CD4-positive, alpha-beta T cell treated with Interleukin-15 for 1 hour (primary cell): ENCODE results near the gene CMIP.

Experiments used
- DNase-seq: peaks from one replicate; pipeline ENCODE4 v3.0.0-alpha.2; 2020

Gene CMIP

DNA sequence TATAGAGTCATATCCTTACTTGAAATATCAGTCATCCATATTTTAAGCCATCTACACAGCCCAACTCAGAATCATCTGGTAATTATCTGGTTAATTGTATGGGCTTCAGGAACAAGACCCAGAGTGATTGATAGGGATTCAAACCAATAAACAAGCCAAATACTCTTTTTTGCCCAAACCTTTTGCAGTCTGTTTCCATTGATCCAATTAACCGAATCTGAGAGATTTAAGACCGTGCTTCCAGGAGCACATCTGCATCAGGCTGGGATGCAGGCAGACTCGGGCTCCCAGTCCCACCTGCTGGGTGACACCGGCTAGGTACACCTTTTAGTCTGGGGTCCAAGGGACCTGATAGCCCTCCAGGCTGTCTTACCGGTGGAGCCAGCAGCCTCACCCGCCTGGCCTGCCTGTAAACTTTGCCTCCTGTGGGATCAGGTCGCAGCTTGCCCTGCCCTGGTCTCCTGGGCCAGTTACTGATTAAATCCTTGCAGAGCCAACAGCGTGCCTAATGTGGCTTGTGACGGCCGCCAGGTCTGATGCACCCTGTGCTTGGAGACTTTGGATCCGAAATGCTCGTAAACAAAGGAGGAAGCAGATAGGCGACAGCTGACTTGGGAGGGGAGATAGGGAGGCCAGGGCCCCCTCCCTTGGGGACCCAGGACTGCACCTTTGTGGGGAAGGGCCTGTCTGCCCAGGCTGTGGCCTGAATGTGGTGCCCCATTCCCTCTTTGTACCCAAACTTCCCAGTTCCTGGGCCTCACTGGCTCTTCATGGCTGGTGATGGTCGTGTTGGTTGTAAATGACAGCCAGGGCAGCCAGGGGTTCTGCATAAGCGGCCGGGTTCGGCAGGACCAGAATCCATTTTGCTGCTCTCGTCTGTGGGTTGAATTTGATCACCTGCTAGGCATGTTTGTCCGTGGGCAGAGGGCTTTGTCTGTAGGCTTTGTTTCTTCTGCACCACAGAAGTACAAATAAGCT is 3.8 kb downstream of the CMIP start:
- no peak for DNase-seq

DNA sequence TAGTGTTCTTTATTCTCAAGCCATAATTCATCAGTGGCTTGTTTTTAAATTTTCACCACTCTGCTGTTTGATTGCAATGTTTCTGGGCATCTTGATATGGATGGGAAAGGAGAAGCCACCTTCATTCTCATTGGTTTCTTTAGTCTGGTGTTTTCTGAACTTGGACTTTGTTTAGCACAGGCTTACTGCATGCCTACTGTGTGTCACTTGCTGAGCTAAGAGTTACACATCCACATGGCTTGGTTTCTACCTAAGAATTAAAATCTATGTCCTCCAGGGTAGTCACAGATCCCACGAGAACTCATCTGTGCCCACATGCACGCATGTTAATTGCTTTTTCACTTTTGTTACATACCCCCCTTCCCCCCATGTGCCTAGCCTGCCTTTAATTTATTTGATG is 4.6 kb downstream of the CMIP start:
- no peak for DNase-seq

DNA sequence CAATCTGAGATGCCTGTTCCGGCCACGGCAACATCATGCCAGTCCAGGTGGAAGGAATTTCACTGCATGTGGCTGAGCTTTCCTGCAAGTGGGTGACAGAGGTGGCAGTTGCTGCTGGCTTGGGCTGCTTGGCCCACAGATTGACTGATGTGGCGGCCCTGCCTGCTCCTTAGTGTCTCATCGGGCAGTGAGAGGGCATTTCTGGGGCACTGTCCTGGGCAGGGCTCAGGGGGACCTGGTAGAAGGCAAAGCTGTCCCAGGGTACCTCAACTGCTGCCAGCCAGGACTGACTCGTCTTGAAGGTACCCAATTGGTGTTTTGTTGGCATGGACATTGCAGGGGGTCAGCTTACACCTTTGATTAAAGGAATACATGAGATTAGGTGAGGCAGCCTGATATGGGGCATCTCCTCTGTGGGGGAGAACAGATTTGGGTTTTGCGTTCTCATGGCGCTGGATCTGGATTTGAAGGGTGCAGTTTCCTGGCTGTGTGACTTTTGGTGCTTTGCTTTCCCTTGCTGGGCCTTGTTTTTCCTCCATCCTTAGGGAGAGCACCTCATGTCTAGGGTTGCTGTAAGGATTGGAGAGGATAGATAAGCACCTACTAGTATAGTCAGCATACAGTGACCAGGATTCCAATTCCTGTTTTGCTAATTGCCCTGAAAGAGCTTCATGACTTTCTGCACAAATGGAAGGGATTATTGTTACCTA is 5.4 kb downstream of the CMIP start:
- DNase-seq = no peak

DNA sequence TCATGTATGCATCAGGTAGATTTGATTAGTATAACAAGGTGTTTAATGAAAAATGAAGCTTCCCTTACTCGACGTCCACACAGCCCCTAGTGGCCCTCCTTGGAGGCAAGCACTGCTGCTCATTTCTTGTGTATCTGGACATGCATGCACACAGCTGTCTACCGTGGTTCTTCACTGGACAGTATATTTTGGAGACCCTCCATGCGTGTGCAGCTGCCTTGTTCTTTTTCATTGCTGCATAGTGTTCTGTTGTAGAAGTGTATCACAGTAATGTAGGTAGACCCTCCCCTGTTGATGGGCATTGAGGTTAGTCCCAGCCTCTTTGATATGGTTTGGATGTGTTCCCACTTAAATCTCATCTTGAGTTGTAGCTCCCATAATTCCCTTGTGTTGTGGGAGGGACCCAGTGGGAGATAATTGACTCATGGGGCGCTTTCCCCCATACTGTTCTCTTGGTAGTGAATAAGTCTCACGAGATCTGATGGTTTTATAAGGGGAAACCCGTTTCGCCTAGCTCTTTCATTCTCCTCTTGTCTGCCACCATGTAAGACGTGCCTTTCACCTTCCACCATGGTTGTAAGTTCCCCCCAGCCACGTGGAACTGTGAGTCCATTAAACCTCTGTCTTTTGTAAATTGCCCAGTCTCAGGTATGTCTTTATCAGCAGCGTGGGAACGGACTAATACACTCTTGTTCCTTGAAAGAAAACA is 6.3 kb downstream of the CMIP start:
- no peak for DNase-seq

DNA sequence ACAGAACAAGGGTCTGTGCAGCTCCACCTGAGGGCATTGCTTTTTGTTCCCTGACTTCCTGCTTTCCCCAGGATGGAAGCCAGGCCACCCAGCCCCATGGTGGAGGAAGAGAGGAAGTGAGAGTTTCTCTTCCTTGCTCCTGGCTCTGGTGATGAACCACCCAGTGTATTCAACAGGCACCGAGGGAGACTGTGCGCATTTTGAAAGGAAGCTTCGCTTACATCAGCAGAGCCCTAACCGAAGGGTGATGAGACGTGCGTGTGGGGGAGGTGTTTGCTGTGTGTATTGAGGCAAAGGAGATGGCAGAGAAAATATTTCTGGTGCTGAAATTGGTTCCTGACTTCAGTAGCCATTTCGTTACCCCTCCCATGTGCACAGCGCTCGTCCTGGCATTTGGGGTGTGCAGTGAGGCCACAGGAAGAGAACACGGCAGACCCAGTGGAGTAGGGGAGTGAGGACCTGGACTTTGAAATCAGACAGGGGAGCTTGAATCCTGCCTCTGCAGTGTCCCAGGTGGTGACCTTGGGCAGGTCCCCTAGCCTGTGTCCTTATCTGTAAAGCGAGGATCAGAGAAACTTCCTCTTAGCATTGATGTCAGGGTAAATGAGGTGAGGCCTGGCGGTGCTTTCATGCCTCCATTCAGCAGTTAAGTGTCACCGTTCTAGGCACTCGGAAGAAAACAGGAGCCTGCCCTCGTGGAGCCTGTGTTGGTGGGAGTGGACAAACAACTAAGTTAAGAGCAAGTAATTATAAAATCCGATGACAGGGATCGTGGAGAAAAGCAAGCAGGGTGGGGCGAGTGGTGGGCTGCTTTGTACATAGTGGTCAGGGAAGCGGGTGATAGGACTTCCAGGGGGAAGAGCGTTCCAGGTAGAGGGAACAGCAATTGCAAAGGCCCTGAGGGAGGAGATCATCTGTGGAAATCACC is 7.4 kb downstream of the CMIP start:
- peak; percentile 67 for DNase-seq

DNA sequence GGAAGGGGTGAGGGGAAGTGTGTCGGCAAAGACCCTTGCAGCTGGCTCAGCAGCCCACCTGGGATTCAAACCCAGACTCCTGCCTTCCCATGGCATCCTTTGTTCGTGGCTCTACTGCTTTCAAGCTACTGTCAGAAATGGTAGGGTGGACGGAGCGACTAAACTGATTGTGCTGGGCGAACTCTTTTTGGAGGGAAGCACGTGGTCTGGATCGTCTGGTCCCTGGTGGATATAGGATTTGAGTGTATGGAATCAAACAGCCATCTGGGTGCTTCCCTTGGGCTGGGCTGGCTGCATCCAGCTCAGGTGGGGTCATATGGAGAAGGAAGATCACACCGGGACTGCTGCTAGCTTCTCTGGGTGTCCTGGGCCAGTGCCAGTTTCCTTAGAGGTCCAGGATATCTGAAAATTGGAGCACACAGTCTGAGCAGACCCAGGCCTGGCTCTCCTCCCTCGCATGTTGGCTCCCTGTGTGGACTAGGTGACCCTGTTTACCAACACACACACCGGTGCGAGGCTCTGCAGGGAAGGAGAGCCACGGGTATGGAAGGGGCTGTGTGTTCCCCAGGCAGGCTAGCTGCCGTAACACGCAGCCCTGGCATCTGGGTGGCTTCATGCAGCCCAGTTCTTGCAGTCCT is 8.6 kb downstream of the CMIP start:
- DNase-seq = no peak

DNA sequence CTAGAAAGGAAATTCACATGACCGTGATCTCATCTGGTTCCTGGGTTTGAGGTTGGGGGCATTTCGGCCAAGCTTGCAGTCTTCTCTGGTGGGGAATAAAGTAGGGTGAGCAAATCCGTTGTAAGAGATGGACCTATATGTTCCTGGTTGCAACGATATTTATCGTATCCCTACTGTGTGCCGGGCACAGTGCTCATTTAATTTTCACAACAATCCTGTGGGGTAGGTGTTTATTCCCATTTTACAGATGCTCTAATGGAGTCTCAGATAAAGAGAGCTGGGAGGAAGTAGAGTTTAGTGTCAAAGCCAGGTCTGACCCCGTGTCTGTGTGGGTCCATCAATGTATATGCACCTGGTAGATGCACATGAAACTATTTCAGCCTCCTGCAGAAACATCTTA is 9.4 kb downstream of the CMIP start:
- no peak for DNase-seq

DNA sequence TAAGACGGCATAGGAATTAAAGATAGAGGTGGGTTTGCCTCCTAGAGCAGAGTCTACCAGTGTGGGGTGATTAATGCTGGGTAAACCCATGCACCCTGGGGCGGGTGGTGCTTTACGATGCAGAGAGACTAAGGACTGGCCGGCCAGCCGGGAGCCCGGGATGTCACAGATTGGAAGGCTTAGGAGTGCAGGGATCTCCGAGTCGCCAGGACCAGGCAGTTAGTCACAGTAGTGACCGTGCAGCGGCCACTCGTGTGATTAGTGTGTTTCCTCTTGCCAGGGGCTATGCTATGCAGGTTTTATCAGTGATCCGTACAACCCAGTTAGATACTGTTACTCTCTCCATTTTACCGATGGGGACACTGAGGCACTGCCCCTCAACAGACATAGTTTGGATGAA is 10.4 kb downstream of the CMIP start:
- DNase-seq = no peak

DNA sequence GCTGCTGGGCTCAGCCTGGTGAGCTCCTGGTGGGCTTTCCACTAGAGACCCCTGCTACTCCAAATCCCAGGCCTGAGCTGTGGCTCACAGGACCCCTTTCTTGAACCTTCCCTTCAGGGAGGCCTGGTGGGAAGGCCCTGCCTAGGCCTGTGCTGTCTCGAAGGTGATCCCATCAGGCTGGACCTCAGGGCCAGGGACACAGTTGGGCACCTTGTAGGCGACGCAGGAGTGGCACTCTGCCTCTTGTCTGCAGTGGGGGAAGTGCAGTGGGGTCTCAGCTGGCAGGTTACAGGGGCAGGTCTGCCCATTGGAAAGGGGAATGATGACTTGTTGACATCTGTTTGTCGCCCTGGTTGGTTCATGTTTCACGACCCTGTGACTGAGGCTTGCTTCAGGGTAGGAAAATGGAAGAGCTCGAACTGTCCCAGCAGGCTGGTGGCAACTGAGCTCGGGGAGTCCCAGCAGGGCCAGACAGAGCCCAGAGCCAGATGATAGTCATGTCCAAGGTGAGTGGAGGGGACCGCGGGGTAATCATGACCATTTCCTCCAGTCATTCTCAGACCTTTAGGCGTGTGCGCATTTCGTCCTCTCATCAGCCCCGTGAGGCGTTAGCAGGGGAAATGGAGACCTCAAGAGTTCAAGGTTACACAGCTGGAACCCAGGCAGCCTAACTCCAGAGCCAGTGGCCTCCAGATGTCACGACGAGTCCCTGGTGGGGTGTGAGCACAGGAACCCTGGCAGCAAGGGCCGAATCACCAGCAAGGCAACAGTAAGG is 11.3 kb downstream of the CMIP start:
- DNase-seq = no peak

DNA sequence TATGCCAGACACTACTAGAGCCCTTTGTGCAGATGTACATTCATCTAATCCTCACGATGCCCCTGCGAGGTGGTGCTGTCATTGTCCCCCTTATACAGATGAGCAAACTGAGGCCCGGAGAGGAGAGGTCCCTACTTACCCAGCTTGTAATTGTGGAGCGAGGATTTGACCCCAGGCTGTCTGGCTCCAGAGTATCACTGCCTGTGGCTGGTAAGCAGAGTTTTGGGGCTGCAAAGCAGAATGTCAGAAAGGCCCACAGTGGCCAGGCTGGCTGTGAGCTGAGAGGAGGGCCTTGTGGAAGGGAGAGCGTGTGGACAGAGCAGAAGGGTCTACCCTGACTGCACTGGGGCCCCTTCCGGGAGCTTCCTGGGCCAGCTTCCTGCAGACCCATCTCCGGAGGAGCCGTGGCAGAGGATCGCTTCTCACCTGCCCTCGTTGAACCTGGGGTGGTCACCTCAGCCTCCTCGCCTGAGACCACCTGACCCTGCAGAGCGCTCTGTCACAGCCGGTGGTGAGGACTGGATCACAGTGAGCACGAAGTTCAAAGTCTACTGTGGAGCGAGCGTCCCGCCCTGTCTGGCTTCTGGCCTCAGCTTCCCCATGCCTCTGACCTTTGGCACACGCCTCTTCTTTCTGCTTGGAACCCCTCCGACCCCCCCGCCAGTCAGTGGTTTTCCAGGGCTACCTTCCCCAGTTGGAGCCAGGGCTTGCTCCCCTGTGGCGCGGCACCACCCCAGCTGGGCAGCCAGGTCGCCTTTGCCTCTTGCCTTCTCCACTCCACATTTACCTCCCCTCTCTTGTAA is 12.1 kb downstream of the CMIP start:
- no peak for DNase-seq

DNA sequence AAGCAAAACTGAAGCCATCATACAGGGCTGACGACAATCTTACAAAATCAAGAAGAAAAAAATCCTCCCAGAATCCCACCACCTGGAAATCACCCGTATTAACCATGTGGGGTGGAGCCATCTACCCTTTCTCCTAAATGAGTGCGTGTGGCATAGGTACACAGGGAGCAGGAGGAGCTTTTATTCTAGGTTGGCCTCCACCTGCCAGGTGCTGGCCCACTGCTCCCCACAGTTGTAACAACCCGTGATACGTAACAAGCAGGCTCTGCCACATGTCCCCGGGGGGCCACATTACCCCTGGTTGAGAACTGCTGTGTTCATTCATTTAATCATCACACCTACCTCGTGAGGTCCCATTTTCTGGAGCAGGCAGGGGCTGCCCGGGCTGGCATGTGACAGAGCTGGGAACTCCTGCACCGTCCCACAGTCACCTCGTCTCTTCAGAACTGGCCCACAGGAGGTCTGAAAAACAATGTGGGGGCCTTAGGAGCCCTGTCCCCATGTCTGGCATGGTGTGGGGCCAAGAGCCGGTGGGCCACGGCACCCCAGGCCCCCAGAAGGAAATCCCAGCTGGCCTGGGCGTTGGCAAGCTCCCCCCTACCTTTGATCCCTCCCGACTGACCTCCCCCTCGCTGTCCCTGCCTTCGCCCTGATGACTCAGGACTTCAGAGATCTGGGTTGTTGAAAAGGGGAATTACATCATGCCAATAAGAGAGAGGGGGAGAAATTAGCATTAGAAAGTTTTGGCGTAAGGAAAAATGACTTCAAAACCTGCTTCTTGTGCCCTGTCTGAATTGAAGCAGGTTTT is 12.9 kb downstream of the CMIP start:
- no peak for DNase-seq

DNA sequence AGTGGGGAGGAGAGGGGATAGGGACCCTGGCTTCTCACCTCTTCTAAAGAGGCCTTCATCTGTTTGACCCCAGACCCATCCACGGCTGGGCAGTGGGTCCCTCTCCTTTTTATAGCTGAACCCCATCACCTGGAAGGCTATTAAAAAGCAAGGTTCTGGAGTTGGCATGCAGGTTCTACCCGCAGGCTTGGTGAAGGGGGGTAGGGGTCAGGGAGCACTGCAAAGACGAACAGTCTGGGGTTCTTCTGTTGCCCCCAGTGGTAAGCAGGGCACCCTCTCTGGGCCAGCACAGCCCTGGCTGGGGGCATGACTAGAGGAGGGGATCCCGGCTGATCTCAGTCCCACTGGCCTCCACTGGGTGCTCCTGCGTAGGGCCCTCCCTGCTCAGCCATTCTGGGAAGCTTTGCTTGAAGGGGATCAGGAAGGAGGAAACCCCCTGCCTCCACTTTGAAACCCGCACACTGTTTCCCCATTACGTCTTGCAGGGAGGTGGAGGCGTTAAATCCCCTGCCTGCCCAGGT is 13.6 kb downstream of the CMIP start:
- no peak for DNase-seq

DNA sequence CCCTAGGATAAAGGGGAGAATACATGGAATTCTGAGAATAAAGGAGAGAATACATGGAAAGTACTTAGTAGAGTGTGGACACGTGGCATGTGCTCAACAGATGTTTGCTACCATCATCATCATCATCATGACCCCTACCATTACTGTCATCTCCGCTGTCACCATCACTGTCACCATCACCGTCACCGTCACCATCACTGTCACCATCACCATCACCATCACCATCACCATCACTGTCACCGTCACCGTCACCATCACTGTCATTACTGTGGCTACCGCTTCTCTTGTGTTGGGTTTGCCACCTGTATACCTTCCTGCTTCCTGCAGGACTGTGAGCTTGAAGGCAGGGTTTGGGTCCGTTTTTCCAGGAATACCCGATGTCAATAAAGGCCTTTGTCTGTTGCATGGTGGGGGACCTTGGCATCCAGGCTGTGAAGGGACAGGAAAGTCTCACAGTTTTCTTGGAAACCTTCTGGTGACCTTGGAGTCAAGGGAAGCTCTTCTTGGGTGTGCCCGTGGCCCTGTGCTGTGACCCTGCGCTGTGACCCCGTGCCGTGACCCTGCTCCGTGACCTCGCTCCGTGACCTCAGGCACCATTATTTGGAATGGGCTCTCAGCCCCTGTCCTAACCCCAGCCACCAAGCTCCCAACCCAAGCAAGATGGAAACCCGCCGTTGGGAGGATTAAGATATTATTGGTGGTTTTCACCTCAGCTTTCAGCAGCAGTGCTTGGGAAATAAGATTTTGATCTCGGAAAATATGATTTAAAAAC is 14.4 kb downstream of the CMIP start:
- DNase-seq = no peak

DNA sequence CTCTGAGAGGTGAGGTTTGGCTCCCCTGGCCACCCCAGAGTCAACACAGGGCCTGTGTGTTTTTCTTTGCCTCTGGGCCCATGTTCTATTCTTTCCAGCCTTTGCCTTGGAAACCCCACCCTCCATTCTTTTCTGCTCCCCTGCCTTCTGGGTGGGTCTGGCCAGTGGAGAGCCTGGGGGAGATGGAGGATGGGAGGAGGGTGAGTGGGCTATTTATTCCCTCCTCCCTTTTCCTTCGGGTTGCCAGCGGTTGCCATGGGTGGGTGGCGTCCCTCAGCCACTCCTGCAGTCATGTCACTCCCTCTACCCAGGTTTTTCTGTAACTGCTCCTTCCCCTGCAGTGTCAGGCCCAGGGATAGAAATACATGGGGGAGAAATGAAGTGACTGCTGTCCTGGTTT is 15.5 kb downstream of the CMIP start:
- DNase-seq = no peak

DNA sequence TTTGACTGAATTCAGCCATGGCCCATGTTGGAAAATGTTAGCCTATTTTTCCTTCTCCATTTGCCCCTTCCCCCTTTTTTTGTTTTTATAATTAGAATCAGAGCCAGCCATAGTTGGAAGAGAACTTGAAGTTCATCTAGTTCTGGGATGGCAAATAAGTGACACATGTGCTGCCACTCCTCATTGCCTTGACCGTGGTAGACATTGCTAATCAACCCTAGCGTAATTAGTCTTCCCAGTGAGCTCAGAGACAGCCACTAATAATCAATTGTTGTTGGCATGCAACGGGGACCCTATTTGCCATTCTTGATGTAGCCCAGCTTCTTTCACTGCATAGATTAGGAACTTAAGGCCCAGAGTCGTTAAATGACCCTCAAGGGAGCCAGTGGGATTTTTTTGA is 16.6 kb downstream of the CMIP start:
- DNase-seq = no peak

DNA sequence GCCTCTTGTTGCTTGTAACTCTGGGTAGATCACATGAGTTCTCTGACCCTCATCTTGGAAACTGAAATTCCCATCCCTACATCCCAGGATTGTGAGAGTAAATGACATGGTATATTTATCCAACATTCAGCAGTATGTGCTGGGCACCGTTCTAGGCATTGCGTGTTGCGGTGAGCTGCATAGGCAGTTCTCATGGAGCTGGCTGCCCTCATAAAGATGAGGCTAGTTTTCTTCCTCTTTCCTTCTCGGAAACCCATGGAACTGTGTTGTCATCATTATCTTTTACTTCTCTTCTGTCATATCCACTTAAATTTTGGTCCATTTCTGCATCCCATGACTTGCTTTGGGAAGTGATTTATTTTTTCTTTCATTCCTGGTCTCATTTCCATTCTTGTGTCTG is 17.2 kb downstream of the CMIP start:
- DNase-seq = no peak

DNA sequence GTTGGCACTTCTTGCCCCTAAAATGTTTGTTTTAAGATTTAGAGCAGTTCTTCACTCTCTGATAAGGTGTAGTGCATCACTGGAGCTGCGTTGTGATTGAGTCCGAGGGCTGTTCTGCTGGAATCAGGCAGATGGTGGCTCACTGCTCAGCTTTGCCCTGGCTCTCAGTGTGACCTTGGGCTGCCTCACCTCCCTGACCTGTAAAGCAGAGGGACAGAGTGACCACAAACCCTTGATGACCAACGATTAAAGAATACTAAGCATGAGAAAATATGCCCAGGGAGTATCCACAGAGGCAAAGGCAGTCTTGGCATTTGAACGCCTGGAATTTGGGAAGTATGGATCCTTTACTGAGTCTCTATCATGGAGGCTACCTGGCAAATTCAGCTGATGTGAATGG is 18.1 kb downstream of the CMIP start:
- no peak for DNase-seq

DNA sequence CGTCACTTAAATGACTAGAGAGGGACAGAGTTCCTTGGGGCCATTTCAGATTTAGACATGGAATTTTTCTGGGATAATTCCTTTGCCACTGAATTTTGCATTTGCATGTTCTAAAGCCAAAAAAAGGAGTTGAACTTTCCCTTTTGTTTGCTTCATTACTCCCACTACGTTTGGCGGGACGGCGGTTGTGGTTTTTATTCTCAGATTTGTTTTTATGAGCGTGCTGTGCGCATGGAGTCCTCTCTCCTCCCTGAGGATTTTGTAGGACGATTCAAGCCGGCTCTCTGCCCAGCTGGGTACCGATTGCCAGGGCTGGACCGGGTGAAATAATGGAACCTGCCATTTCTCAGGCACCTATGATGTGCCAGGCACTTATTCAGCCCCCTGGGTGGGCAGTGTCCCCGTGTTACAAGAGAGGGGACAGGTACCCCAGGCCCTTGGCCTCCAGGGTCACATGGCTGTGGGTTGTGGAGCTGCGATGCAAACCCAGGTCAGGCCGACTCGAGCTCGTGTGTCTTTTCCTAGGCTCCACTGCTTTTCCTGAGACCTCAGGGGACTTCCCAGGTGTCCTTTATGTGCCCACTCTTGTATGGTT is 18.8 kb downstream of the CMIP start:
- no peak for DNase-seq
